HG02884 (cell line): ENCODE results near the gene ATP5IF1.

Experiments used
- ATAC-seq: cut with Tn5 transposase; IDR thresholded peaks from one replicate; pipeline ENCODE4 v1.9.1; 2021; ENCODE audit warnings: mild to moderate bottlenecking, moderate library complexity; ENCODE audit not compliant: unreplicated experiment

ATP5IF1 gene

GRCh38 chr1:28264897-28265296, 29.0 kb downstream of the ATP5IF1 start:
- ATAC-seq, result no peak

GRCh38 chr1:28265577-28265976, 29.7 kb downstream of the ATP5IF1 start:
- no peak for ATAC-seq

- no peak for ATAC-seq
These were observed 31.0 kb downstream of the ATP5IF1 start for GRCh38 chr1:28266920-28267322.

GRCh38 chr1:28267633-28268032, 31.7 kb downstream of the ATP5IF1 start:
- ATAC-seq, result no peak

- ATAC-seq, result no peak
These were observed 33.6 kb downstream of the ATP5IF1 start for GRCh38 chr1:28269529-28269928.

GRCh38 chr1:28272215-28272852, 36.4 kb downstream of the ATP5IF1 start:
- no peak for ATAC-seq

GRCh38 chr1:28273216-28273860, 37.4 kb downstream of the ATP5IF1 start:
- no peak for ATAC-seq

- no peak for ATAC-seq
These were observed 42.8 kb downstream of the ATP5IF1 start for GRCh38 chr1:28278763-28279162.

GRCh38 chr1:28279721-28280120, 43.8 kb downstream of the ATP5IF1 start:
- ATAC-seq, result no peak

- ATAC-seq, result no peak
These were observed 44.6 kb downstream of the ATP5IF1 start for GRCh38 chr1:28280501-28280900.

GRCh38 chr1:28280977-28281381, 45.1 kb downstream of the ATP5IF1 start:
- no peak for ATAC-seq

GRCh38 chr1:28281608-28282425, 45.9 kb downstream of the ATP5IF1 start:
- ATAC-seq, result no peak

GRCh38 chr1:28282426-28283407, 46.8 kb downstream of the ATP5IF1 start:
- no peak for ATAC-seq

GRCh38 chr1:28286111-28286510, 50.2 kb downstream of the ATP5IF1 start:
- no peak for ATAC-seq
